HCT116 (cell line): ENCODE data around the gene DLG5. TPM values are rescaled to one million over a fixed set of nuclear protein-coding genes. Genes with fewer than 3 reads are reported as not detected.

Source experiments
- ATAC-seq: fragments of 200-7000 bp; cut with Tn5 transposase; 2 replicates; pipeline ENCODE4 v1.9.1; 2020; ENCODE audit warnings: mild to moderate bottlenecking, moderate library complexity
- BruUV-seq: library from RNA; stranded (reverse); fragments of 400-500 nt; replicated peaks from 2 replicates; lab custom pipeline; 2021; lab: Mats Ljungman, UMichigan
- CTCF ChIA-PET: fragments of 300-600 bp; sonication (Branson Sonifier 250); formaldehyde crosslinking; loops from one replicate; lab custom pipeline; 2021; ENCODE audit warnings: antibody characterized with exemption; lab: Charles Lee
- POLR2A ChIA-PET: fragments of 300-600, 350-600 bp; sonication (Branson Sonifier 250); formaldehyde crosslinking; loops from one replicate; lab custom pipeline; 2021; ENCODE audit warnings: antibody characterized with exemption; lab: Charles Lee
- RAD21 ChIA-PET, 2 experiments: fragments of 300-600 bp; sonication (Branson Sonifier 250); formaldehyde crosslinking; loops; one replicate each; lab custom pipeline; 2023; ENCODE audit warnings: low total read pairs in 2 of 2; ENCODE audit not compliant: uncharacterized antibody in 2 of 2, unreplicated experiment in 2 of 2, low non-redundant PET in 1 of 2; lab: Charles Lee
- DNase-seq: peaks from one replicate; pipeline ENCODE4 v3.0.0-alpha.2; 2010; ENCODE audit warnings: low read depth, low spot score
- H2AFZ ChIP-seq: fragments of 200-600 bp; shearing (Covaris generic), sonication (generic); 2 replicates; pipeline ENCODE4 v1.6.1; 2017; ENCODE audit warnings: low read depth, mixed run types, mixed read lengths, antibody characterized with exemption, low read length; ENCODE audit not compliant: poor library complexity, severe bottlenecking
- H3K27ac ChIP-seq: 2 replicates; pipeline ENCODE4 v1.5.1; 2012; ENCODE audit warnings: low read depth, low read length
- H3K27me3 ChIP-seq: fragments of 200-600 bp; sonication (generic); 2 replicates; pipeline ENCODE4 v1.6.1; 2016; ENCODE audit warnings: mixed run types, low read length, mixed read lengths; ENCODE audit not compliant: insufficient read depth
- H3K36me3 ChIP-seq, 2 experiments: fragments of 200-500 bp in 1 of 2; fragments of 200-600 bp in 1 of 2; sonication (Bioruptor generic) in 1 of 2; sonication (generic) in 1 of 2; 2 replicates each; pipeline versions ENCODE4 v1.5.1 to v1.6.1; 2014 to 2016; ENCODE audit warnings: low read length in 2 of 2, inconsistent platforms in 1 of 2, mixed read lengths in 1 of 2, mixed run types in 1 of 2; ENCODE audit not compliant: insufficient read depth in 2 of 2, control insufficient read depth in 1 of 2
- H3K4me1 ChIP-seq, 2 experiments: fragments of 200-600 bp in 1 of 2; sonication (generic) in 1 of 2; 2 replicates each; pipeline versions ENCODE4 v1.5.1 to v1.6.1; 2012 to 2017; ENCODE audit warnings: low read length in 2 of 2, inconsistent platforms in 1 of 2, mild to moderate bottlenecking in 1 of 2, mixed read lengths in 1 of 2, mixed run types in 1 of 2, moderate library complexity in 1 of 2; ENCODE audit not compliant: insufficient read depth in 2 of 2, control insufficient read depth in 1 of 2
- H3K4me2 ChIP-seq: fragments of 200-600 bp; sonication (generic); 2 replicates; pipeline ENCODE4 v1.6.1; 2017; ENCODE audit warnings: mixed run types, low read length, mixed read lengths
- H3K4me3 ChIP-seq, 2 experiments: fragments of 200-600 bp in 1 of 2; sonication (generic) in 1 of 2; replicated peaks in 1 of 2; 2 replicates each; pipeline ENCODE4 v1.5.1; 2011 to 2016; ENCODE audit warnings: low read length in 2 of 2, control low read depth in 1 of 2, low read depth in 1 of 2, mild to moderate bottlenecking in 1 of 2, mixed read lengths in 1 of 2, mixed run types in 1 of 2
- H3K79me2 ChIP-seq: fragments of 200-600 bp; sonication (generic); 2 replicates; pipeline ENCODE4 v1.6.1; 2017; ENCODE audit warnings: mild to moderate bottlenecking, mixed run types, low read length, moderate library complexity, mixed read lengths; ENCODE audit not compliant: insufficient read depth
- H3K9ac ChIP-seq: fragments of 200-600 bp; sonication (generic); 2 replicates; pipeline ENCODE4 v1.6.1; 2016; ENCODE audit warnings: low read length, mixed read lengths
- H3K9me2 ChIP-seq: fragments of 200-600 bp; sonication (generic), shearing (Covaris generic); 2 replicates; pipeline ENCODE4 v1.6.1; 2017; ENCODE audit warnings: mixed run types, mild to moderate bottlenecking, moderate library complexity; ENCODE audit not compliant: insufficient read depth
- H3K9me3 ChIP-seq, 2 experiments: fragments of 200-500 bp in 1 of 2; fragments of 200-600 bp in 1 of 2; sonication (Bioruptor generic) in 1 of 2; sonication (generic) in 1 of 2; 2 replicates each; pipeline ENCODE4 v1.6.1; 2014 to 2017; ENCODE audit warnings: low read length in 2 of 2, mixed read lengths in 2 of 2, inconsistent platforms in 1 of 2, low read depth in 1 of 2, mild to moderate bottlenecking in 1 of 2, mixed run types in 1 of 2, moderate library complexity in 1 of 2; ENCODE audit not compliant: control insufficient read depth in 1 of 2, insufficient read depth in 1 of 2
- H4K20me1 ChIP-seq: fragments of 200-600 bp; sonication (generic), shearing (Covaris generic); 2 replicates; pipeline ENCODE4 v1.6.1; 2017; ENCODE audit warnings: mixed run types, mild to moderate bottlenecking, moderate library complexity; ENCODE audit not compliant: insufficient read depth
- ATF3 ChIP-seq: IDR thresholded peaks from 2 replicates; pipeline ENCODE4 v1.6.1; 2012
- CBX3 ChIP-seq: IDR thresholded peaks from 2 replicates; pipeline ENCODE4 v1.6.1; 2012; ENCODE audit warnings: low read depth
- POLR2AphosphoS5 ChIP-seq: IDR thresholded peaks from 2 replicates; pipeline ENCODE4 v1.6.1; 2011; ENCODE audit warnings: mild to moderate bottlenecking, low read depth, low read length, moderate library complexity
- RAD21 ChIP-seq: IDR thresholded peaks from 2 replicates; pipeline ENCODE4 v1.6.1; 2012; ENCODE audit warnings: low read depth, mild to moderate bottlenecking
- REST ChIP-seq: IDR thresholded peaks from 2 replicates; pipeline ENCODE4 v1.6.1; 2012; ENCODE audit warnings: low read depth
- ZBTB33 ChIP-seq: IDR thresholded peaks from 2 replicates; pipeline ENCODE4 v1.6.1; 2011; ENCODE audit warnings: mild to moderate bottlenecking, low read length, moderate library complexity; ENCODE audit not compliant: insufficient replicate concordance; ENCODE audit errors: extremely low read depth
- intact Hi-C: fragments of 100-400 bp; cut with micrococcal nuclease; formaldehyde crosslinking; loops from 2 replicates; pipeline ENCODE4 v1.10.0; 2022
- total RNA-seq: library from RNA; stranded (reverse); gene quantifications from one replicate; pipeline ENCODE4 v1.2.1, GENCODE V29; 2021; ENCODE audit not compliant: unreplicated experiment

The DLG5 gene
- total RNA-seq, 1 experiment from 2014 or later, result 44.8 TPM

- Histone ChIP-seq H3K9me2 (no peaks in the 10 kb centered on the region), H3K9me3 (no peaks in the 10 kb centered on the region), H3K4me1 (peaks cover 16 to 24% of the 10 kb centered on the region in 2 experiments), H4K20me1 (no peaks in the 10 kb centered on the region; the same call in 1 of the 2 replicates), H3K36me3 (peaks cover 8 to 13% of the 10 kb centered on the region in 2 experiments; a peak in 3 of 4 replicates), H3K4me3 (no peak overlapping the region), H3K27ac (no peak overlapping the region), H3K4me2 (no peak overlapping the region), H3K79me2 (no peaks in the 10 kb centered on the region), H3K9ac (no peak overlapping the region), H3K27me3 (no peaks in the 10 kb centered on the region), H2AFZ (no peak overlapping the region)
- RAD21 ChIA-PET, result interaction anchor here (0.6 to 1.1 kb wide), 3 partner anchors 30 to 128 kb away, joined by 3 to 4 read pairs (median 4); no protein-coding TSS in a partner anchor
- TF ChIP-seq CBX3 (no peak), ATF3 (no peak), ZBTB33 (no peak), POLR2AphosphoS5 (no peak), REST (no peak), RAD21 (no peak)
- no TSS peak for BruUV-seq
- CTCF ChIA-PET, result interaction anchor here (2.3 kb wide), 1 partner anchor 83 kb away, joined by 20 read pairs; no protein-coding TSS in a partner anchor
- DNase-seq, result no peak
- intact Hi-C loops, result no loop called here
- POLR2A ChIA-PET, result interaction anchor here (0.6 kb wide), 1 partner anchor 188 kb away, joined by 3 read pairs; no protein-coding TSS in a partner anchor
- ATAC-seq, result no peak
Observed at GRCh38 chr10:77973276-77973675, 46.7 kb upstream of the DLG5 start.
